GM12801 (cell line): ENCODE measurements around the gene GAST.

Experiments used
- TF ChIP-seq, protein P1 (sequence below): IDR thresholded peaks from one replicate; pipeline ENCODE4 v1.5.1; 2011; ENCODE audit warnings: control low read depth; ENCODE audit not compliant: insufficient read length; ENCODE audit errors: extremely low read depth

The GAST gene

GRCh38 chr17:41730479-41730878 is 18.3 kb downstream of the GAST start:
- TF ChIP-seq, protein P1, sequence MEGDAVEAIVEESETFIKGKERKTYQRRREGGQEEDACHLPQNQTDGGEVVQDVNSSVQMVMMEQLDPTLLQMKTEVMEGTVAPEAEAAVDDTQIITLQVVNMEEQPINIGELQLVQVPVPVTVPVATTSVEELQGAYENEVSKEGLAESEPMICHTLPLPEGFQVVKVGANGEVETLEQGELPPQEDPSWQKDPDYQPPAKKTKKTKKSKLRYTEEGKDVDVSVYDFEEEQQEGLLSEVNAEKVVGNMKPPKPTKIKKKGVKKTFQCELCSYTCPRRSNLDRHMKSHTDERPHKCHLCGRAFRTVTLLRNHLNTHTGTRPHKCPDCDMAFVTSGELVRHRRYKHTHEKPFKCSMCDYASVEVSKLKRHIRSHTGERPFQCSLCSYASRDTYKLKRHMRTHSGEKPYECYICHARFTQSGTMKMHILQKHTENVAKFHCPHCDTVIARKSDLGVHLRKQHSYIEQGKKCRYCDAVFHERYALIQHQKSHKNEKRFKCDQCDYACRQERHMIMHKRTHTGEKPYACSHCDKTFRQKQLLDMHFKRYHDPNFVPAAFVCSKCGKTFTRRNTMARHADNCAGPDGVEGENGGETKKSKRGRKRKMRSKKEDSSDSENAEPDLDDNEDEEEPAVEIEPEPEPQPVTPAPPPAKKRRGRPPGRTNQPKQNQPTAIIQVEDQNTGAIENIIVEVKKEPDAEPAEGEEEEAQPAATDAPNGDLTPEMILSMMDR: no peak

GRCh38 chr17:41731836-41732235 is 19.7 kb downstream of the GAST start:
- TF ChIP-seq, protein P1: no peak

DNA sequence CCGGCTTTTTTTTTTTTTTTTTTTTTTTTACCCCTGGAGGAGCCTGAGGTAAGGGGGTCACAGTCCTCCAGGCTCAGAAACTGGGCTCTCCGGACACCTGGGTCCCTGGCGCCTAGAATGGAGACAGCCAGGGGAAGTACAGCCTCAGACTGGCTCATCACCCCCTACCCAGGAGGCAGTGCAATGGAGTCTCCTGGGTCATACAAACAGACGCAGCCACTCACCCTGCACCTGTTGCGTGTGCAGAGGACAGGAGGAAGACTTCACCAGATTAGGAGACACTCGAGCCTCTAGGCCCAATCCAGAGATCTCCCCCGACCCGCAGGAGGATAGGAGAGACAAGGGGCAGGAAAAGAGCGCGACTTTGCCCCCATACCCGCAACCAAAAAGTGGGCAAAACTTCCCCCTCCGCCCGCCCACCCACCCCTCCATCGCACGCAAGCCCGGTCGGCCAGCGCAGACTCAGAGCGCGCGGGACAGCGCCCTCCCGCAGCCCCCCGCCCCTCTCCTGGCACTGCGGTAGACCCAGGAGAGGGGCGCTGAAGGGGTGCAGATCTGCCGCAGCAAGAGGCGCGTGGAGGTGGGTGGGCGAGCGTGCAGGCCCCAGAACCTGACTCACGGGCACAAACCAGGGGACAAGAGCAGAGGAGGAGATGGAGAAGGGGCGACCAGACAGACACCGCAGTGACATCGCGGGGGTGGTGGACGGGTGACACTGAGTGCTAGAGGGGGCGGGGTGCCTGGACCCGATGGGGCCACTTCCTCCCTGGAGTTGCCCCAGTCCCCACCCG is 21.4 kb downstream of the GAST start:
- TF ChIP-seq, protein P1: no peak

- TF ChIP-seq, protein P1: no peak
Measured at GRCh38 chr17:41734139-41734948, 22.2 kb downstream of the GAST start, which contains the start of gene HAP1. TSS of gene HAP1 (minus strand) at chr17:41734643. CDS start at chr17:41734634, 9 bp downstream.

GRCh38 chr17:41734949-41735313 is 22.8 kb downstream of the GAST start:
- TF ChIP-seq, protein P1: no peak

DNA sequence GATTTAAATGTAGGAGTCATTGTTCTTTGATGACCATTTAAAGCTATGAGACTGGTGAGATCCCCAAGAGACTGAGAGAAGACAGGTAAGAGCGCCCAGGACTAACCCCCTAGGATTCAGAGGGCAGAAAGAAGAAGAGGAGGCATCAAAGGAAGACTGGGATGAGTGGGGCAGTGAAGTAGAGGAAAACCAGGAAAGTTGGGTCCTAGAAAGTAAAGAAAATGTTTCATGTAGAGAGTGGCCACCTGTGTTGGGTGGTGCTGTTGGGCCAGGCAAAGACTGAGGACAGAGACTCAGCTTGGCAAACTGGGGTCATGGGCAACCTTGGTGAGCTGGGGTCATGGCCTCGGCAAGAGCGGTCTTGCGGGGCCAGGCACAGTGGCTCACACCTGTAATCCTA is 23.6 kb downstream of the GAST start:
- TF ChIP-seq, protein P1: no peak

GRCh38 chr17:41736983-41737679 is 25.0 kb downstream of the GAST start:
- TF ChIP-seq, protein P1: no peak
